HFFc6 (cell line): Measurements from ENCODE around the gene CUX1. TPM values are rescaled to one million over a fixed set of nuclear protein-coding genes. Genes with fewer than 3 reads are reported as not detected.

ENCODE experiments used
- DNase-seq: peaks from one replicate; pipeline ENCODE4 v3.0.0-alpha.2; 2018
- H3K27ac Mint-ChIP-seq: 2 replicates; pipeline ENCODE4 v1.8.0; 2020; ENCODE audit warnings: mild to moderate bottlenecking, mixed read lengths
- H3K27me3 Mint-ChIP-seq: 2 replicates; pipeline ENCODE4 v1.8.0; 2021; ENCODE audit warnings: mild to moderate bottlenecking, moderate library complexity, mixed read lengths; ENCODE audit not compliant: insufficient read depth
- H3K36me3 Mint-ChIP-seq: 2 replicates; pipeline ENCODE4 v1.8.0; 2021; ENCODE audit warnings: low read depth, mixed read lengths
- H3K4me1 Mint-ChIP-seq: 2 replicates; pipeline ENCODE4 v1.8.0; 2020; ENCODE audit warnings: low read depth, mixed read lengths
- H3K4me3 Mint-ChIP-seq: 2 replicates; pipeline ENCODE4 v1.8.0; 2020; ENCODE audit warnings: mild to moderate bottlenecking, moderate library complexity, mixed read lengths
- H3K9me3 Mint-ChIP-seq: 2 replicates; pipeline ENCODE4 v1.8.0; 2020; ENCODE audit warnings: mild to moderate bottlenecking, mixed read lengths
- total RNA-seq, 6 experiments: library from RNA; stranded (reverse); fragmentation: NEBNext Ultra II Directional; extraction: Animal tissue kit (Norgen Biotek cat#: 25700); gene quantifications; 2 replicates in 1 of 6; 3 replicates in 5 of 6; pipeline ENCODE4 v1.2.3, GENCODE V29; 2021
- TF ChIP-seq, protein P1 (sequence below): fragments of 200-600 bp; sonication (generic); IDR thresholded peaks from 2 replicates; pipeline ENCODE4 v1.5.0; 2021; ENCODE audit warnings: antibody characterized with exemption, mild to moderate bottlenecking

Gene CUX1
- total RNA-seq, 6 experiments from 2014 or later: 46.9 to 64.2 (median 51.6) TPM

DNA sequence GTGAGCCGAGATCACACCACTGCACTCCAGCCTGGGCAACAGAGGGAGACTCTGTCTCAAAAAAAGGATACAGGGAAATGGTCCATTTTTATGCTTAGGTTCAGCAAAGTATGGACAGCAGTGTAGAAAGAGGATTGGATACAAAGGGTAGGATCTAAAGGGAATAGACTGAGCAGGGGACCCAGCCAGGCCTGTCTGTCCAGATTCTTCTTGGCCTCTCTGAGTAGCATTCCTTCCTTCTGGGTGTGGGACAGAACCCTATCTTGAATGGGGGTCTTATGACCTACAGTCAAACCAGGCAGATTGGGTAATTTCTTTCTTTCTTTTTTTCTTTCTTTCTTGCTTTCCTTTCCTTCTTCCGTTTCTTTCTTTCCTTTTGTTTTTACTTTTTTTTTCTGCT is 494.9 kb downstream of the CUX1 start:
- Mint-ChIP-seq H3K27ac (no peak overlapping the region), H3K4me3 (no peak overlapping the region), H3K9me3 (no peaks in the 10 kb centered on the region), H3K27me3 (peaks cover 3% of the 10 kb centered on the region), H3K4me1 (peaks cover 3% of the 10 kb centered on the region; the same call in 1 of the 2 replicates), H3K36me3 (no peaks in the 10 kb centered on the region)
- TF ChIP-seq, protein P1, sequence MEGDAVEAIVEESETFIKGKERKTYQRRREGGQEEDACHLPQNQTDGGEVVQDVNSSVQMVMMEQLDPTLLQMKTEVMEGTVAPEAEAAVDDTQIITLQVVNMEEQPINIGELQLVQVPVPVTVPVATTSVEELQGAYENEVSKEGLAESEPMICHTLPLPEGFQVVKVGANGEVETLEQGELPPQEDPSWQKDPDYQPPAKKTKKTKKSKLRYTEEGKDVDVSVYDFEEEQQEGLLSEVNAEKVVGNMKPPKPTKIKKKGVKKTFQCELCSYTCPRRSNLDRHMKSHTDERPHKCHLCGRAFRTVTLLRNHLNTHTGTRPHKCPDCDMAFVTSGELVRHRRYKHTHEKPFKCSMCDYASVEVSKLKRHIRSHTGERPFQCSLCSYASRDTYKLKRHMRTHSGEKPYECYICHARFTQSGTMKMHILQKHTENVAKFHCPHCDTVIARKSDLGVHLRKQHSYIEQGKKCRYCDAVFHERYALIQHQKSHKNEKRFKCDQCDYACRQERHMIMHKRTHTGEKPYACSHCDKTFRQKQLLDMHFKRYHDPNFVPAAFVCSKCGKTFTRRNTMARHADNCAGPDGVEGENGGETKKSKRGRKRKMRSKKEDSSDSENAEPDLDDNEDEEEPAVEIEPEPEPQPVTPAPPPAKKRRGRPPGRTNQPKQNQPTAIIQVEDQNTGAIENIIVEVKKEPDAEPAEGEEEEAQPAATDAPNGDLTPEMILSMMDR: no peak
- DNase-seq: no peak

DNA sequence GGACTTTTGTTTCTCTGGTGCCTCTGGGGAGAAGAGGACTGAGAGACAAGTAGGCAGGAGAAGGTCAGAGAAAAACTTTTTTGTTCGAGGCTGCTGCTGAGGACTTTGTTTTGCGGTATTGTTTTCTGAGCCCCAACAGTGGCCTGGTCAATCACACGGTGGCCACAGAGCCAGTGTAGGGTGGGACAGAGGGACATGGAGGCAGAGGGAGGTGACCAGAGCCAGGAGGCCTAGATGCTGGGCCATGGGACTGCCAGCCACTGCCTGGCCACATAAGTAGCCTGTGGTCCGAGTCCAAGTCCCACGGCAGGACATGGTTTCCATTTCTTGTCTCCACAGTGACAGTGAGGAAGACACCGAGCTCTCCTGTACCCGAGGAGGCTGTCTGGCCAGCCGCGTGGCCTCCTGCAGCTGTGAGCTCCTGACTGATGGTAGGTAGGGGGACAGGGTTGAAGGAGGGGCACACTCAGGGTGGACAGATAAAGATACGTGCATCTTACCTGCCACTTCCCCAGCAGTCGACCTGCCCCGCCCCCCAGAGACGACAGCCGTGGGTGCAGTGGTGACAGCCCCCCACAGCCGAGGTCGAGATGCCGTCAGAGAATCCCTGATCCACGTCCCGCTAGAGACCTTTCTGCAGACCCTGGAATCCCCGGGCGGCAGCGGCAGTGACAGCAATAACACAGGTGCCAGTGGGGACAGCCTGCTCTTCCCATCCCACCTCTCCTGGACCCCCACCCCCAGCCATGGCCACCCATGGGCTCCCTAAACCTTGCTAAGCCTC is 496.8 kb downstream of the CUX1 start:
- Mint-ChIP-seq H3K36me3 (no peaks in the 10 kb centered on the region), H3K27ac (no peak overlapping the region), H3K9me3 (no peaks in the 10 kb centered on the region), H3K27me3 (peaks cover 4% of the 10 kb centered on the region), H3K4me1 (no peaks in the 10 kb centered on the region), H3K4me3 (no peak overlapping the region)
- TF ChIP-seq, protein P1: no peak
- DNase-seq: no peak

DNA sequence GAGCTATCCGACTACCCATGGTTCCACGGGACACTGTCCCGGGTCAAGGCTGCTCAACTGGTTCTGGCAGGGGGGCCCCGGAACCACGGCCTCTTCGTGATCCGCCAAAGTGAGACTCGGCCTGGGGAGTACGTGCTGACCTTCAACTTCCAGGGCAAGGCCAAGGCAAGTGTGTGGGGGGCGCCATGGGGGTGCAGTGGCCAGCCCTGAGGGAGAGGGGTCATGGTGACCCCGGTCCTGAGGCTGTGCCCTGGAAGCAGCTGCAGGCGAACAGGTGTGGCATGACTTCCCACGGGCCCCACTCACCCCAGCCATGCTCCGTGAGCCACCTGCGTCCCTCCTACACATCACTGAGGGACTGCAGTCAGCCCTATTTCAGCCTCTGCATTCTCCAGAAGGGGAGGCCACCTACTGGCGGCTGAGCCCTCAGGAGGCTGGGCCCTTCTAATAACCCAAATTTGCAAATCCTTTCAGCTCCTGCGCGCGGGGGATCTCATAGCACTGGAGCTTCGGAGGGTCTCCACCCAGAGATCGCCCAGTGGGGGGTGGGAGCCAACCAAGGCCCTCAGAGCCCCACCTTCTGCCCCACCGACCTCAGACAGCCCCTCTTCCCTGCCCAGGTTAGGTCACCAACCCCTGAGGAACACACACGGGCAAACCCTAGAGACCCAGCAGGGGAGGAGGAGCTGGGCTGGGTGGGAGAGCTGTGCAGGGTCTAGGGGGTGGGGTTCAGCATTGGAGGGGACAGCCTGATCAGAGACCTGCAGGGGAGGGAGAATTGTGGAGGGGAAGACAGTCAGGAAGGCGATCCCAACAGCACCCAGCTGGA is 500.0 kb downstream of the CUX1 start:
- no peak overlapping the region for H3K27ac Mint-ChIP-seq
- H3K27me3 Mint-ChIP-seq: peaks cover 12% of the 10 kb centered on the region
- no peak for DNase-seq

DNA sequence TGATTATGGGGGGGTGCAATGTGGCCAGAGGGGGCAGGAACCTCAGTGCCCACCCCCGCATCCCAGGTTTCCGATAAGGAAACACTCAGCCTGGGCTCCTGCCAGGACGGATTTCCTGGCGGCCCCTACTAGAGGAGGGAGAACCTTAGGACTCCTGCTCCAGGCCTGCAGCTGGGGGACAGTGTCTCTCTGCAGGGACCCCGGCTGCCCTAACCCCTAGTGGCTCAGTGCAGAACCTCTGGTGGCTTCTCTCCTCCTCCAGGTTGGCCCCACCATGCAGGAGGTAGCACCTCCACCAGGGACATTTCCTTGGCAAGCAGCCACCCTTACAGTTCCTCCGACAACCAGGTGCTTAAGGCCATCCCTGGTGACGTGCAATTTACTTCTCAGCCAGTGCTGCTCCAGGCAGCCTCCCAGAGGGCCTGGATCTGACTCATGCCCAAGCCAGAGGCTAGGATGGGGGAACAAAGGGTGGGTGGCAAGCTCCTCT is 501.1 kb downstream of the CUX1 start:
- H3K27ac Mint-ChIP-seq: no peak overlapping the region
- peaks cover 16% of the 10 kb centered on the region for H3K27me3 Mint-ChIP-seq
- TF ChIP-seq, protein P1: no peak
- no peak overlapping the region for H3K4me3 Mint-ChIP-seq
- no peaks in the 10 kb centered on the region for H3K36me3 Mint-ChIP-seq
- H3K4me1 Mint-ChIP-seq: no peaks in the 10 kb centered on the region
- H3K9me3 Mint-ChIP-seq: no peaks in the 10 kb centered on the region
- DNase-seq: no peak

More for the DNA sequence above, 500.0 kb downstream of the CUX1 start:
- Mint-ChIP-seq H3K9me3 (no peaks in the 10 kb centered on the region), H3K4me3 (no peak overlapping the region), H3K36me3 (no peaks in the 10 kb centered on the region), H3K4me1 (no peaks in the 10 kb centered on the region)
- TF ChIP-seq, protein P1: peak; percentile 17; the same call in 1 of the 2 replicates

DNA sequence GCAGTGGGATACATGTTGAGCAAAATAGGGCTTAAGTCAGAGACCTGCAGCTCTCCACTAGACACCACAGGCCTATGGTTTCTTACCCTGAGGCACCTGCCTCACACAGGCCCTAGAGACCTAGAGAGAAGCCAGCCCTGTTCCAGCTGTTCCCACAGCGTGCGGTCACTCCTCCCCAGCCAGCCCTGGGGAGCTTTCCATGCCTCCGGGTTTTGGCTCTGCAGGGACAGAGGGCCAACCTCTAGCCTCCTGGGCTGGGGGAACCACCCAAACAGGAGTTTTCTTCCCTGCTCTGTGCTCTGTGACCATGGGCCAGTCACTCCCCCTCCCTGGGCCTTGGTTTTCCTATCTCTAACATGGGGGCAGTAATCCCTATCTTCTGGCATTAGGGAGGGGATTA is 502.2 kb downstream of the CUX1 start:
- no peak for DNase-seq
- TF ChIP-seq, protein P1: no peak
- no peaks in the 10 kb centered on the region for H3K9me3 Mint-ChIP-seq

More for the DNA sequence above, 502.2 kb downstream of the CUX1 start:
- no peak overlapping the region for H3K4me3 Mint-ChIP-seq
- no peaks in the 10 kb centered on the region for H3K36me3 Mint-ChIP-seq
- no peak overlapping the region for H3K27ac Mint-ChIP-seq
- no peaks in the 10 kb centered on the region for H3K4me1 Mint-ChIP-seq
- peaks cover 17% of the 10 kb centered on the region for H3K27me3 Mint-ChIP-seq
